GM12801 (cell line): Measurements from ENCODE around the gene MRPS7.

Experiments used
- CTCF ChIP-seq: IDR thresholded peaks from one replicate; pipeline ENCODE4 v1.5.1; 2011; ENCODE audit warnings: control low read depth; ENCODE audit not compliant: insufficient read length; ENCODE audit errors: extremely low read depth

The MRPS7 gene

DNA sequence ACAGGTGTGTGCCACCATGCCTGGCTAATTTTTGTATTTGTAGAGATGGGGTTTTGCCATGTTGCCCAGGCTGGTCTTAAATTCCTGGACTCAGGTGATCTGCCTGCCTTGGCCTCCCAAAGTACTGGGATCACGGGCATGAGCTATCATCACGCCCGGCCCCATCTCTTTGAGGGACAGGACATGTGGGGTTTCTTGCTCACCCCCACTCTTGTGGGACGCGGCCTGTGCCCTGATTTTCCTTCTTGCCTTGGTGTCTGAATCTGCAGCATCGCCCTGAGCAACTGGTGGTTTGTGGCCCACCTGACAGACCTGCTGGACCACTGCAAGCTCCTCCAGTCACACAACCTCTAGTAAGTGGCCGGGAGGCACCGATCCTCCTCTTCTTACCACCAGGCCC, 30.6 kb upstream of the MRPS7 start:
- no peak for TF ChIP-seq CTCF

- no peak for TF ChIP-seq CTCF
Measured at GRCh38 chr17:75231741-75232464, 29.8 kb upstream of the MRPS7 start.

- TF ChIP-seq CTCF = no peak
Measured at GRCh38 chr17:75232786-75233185, 28.9 kb upstream of the MRPS7 start.

DNA sequence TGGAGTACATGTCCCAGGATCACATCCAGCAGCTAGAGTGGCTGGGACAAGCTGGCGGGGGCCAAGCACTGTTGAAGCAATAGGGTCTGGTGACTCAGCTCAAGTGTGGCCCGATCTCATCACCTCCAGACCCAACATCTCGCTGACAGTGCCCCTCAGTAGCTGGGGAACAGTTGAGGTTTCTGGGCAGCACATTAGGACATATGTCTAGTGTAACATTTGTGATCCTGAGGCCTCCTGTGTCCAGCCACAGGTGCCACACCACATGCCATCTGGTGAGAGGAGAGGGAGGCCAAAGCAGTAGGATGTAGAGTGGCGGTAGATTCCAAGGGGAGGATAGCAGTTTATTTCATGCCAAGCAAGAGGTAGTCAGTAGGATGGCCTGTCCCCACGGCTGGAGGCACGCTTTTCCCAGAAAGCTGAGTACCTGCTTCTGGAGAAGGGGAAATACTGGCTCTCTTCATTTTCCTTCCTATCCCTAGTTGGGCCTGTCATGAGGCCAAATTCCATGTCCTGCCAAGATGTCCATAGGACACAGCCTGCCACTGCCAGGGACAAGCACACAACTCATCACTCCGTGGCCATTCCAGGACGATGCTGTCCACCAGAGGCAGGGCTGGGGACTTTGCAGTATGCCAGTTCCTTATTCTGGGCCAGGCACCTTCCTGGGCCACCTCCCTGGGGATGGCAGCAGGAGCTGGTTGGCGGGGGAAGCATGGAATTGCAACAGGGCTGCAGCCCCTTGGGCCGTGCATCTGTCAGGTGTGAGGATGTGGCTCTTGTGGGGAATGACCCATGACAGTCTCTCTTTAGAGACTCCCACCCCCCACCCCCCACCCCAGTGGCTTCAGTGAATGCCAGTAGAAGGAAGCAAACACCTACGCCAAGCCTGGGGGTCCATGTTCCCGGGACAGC, 24.3 kb upstream of the MRPS7 start:
- no peak for TF ChIP-seq CTCF

DNA sequence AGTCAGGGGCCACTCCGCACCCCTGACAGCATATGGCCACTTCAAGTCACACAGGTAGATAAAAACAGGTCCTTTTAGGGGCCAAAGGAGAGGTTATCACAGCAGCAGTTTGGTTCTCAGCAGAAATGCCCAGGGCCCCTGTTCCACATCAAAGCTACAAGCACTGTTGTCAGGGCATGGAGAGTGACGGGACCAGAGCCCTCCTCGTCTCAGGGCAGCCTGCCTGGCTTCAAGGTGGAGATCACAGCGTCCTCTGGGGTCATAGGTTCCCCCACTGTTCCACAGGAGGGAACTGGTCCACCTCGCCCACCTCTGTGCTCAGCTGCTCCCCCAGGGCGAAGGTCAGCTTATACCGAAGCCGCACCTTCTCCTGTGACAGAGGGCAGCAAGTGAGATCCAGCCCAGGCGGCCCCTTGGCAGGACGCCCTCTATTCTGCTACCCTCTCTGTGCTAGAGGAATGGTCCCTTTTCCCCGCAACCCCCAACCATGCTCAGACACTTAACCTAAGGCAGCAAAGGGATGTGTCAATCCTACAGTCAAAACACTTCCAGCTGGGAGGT, 23.6 kb upstream of the MRPS7 start:
- no peak for TF ChIP-seq CTCF

DNA sequence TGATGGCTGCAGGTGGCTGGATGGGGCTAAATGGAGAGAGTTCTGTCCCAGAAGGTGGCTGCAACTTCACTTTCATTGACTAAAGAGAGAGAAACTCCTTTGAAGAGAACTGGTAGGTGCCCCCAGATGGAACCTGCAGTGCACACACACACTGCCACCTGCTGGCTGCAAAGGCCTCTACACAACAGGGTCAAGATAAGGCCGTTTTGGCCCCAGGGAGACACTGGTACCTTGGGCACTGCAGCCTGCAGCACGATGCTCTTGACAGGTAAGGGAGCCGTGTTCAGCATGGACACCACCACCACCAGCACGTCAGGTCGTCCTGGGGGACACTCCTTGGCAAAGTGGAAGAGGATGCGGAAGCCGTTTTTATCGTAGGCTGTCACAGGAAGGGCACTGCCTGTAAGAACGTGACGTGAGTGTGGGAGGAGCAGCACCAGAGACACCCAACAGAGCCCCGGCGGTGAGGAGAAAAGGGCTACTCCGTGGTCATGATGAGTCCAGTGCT, 22.9 kb upstream of the MRPS7 start:
- peak; percentile 23 for TF ChIP-seq CTCF

GRCh38 chr17:75239214-75239613, 22.5 kb upstream of the MRPS7 start:
- TF ChIP-seq CTCF = no peak
